GM18861 (cell line): ENCODE measurements around the gene TPTE.
"Not testable (repeated sequence)": the region's sequence is repeated elsewhere in the genome, so short reads cannot be mapped to it uniquely, and the experiment has no call there.

Experiments used
- ATAC-seq: cut with Tn5 transposase; IDR thresholded peaks from one replicate; pipeline ENCODE4 v1.9.1; 2021; ENCODE audit not compliant: unreplicated experiment

The TPTE gene

GRCh38 chr21:10521091-10521598 lies at the start of gene TPTE:
TPTE (plus strand) TSS chr21:10521583; CDS start chr21:10538724, 17,141 bp downstream.
- ATAC-seq = no peak

GRCh38 chr21:10471999-10472398 lies 49.4 kb upstream of the TPTE start:
- ATAC-seq = not testable (repeated sequence)

DNA sequence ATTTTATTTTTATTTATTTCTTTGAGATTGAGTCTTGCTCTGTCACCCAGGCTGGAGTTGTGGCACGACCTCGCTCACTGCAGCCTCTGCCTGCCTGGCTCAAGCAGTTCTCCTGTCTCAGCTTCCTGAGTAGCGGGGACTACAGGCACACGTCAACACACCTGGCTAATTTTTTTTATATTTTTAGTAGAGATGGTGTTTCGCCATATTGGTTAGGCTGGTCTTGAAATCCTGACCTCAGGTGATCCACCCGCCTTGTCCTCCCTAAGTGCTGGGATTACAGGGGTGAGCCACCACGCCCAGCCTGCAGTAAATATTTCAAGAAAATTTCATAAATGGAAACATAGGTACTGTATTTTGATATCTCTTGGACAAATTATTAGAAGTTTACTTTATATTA lies 43.6 kb upstream of the TPTE start:
- ATAC-seq = not testable (repeated sequence)

GRCh38 chr21:10479875-10480274 lies 41.5 kb upstream of the TPTE start:
- not testable (repeated sequence) for ATAC-seq

GRCh38 chr21:10484864-10485263 lies 36.5 kb upstream of the TPTE start:
- ATAC-seq = not testable (repeated sequence)

- ATAC-seq = not testable (repeated sequence)
These were observed 30.9 kb upstream of the TPTE start for GRCh38 chr21:10490453-10490852.

GRCh38 chr21:10511116-10511515 lies 10.3 kb upstream of the TPTE start:
- no peak for ATAC-seq

- not testable (repeated sequence) for ATAC-seq
These were observed 4.5 kb upstream of the TPTE start for GRCh38 chr21:10516889-10517288.

DNA sequence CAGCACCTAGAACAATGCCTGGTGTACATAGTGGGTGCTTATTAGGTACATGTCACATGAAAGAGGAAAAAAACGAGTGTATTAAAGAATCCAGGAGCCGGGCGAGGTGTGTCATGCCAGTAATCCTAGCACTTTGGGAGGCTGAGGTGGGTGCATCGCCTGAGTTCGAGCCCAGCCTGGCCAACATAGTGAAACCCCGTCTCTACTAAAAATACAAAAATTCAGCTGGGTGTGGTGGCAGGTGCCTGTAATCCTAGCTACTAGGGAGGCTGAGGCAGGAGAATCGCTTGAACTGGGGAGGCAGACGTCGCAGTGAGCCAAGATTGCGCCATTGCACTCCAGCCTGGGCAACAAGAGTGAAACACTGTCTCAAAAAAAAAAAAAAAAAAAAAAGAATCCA lies 3.5 kb upstream of the TPTE start:
- not testable (repeated sequence) for ATAC-seq

DNA sequence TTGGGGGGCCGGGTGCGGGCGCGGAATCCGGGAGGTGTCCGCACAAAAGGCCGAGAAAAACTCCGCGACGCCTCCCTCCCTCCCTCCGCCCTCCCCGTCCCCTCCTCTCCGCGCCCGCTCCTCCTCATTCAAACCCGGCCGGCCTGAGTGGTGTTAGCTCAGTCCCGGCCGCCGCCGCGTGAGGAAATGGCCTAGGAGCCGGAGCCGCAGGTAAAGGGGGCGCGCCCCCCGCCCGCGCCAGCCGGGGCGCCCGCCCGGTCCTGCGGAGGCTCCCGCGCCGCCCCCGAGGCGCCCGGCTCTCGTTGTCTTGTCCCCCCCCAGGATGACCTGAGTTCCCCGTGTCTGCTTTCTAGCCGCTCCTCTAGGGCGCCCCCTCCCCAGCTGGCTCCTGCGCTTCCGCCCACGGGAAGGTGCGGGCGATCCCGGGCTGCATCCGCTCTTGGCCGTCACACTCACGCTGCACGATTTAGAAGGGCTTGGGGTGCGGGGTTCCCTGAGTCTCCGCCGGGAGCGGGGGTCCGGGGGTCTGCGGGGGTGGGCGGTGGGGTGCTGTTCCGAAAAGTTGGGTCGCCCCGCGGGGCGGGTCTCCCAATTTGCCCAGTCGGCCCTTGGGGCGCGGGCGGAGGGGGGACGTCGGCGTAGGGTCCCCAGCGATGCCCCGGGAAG lies 585 bp downstream of the TPTE start:
- not testable (repeated sequence) for ATAC-seq

DNA sequence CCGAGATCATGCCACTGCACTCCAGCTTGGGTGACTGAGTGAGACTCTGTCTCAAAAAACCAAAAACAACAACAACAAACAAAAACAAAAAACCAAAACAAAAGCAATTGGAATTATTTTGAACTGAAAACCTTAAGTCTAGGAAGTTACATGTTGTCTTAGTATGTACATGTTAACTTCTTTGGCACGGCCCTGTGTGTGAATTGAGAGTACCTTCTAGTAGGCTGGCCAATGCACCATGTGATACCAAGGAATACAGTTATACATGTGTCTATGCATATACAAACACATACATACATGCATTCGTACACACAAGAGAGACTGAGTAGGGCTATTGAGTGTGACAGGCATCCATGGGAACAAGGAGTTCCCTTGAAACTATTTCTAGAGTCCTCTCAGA lies 18.6 kb downstream of the TPTE start:
- ATAC-seq = no peak

GRCh38 chr21:10544376-10544775 lies 23.0 kb downstream of the TPTE start:
- not testable (repeated sequence) for ATAC-seq

- ATAC-seq = not testable (repeated sequence)
These were observed 26.5 kb downstream of the TPTE start for GRCh38 chr21:10547868-10548267.

GRCh38 chr21:10548331-10548954 lies 27.1 kb downstream of the TPTE start:
- ATAC-seq = not testable (repeated sequence)

GRCh38 chr21:10570803-10571202 lies 49.4 kb downstream of the TPTE start:
- not testable (repeated sequence) for ATAC-seq

DNA sequence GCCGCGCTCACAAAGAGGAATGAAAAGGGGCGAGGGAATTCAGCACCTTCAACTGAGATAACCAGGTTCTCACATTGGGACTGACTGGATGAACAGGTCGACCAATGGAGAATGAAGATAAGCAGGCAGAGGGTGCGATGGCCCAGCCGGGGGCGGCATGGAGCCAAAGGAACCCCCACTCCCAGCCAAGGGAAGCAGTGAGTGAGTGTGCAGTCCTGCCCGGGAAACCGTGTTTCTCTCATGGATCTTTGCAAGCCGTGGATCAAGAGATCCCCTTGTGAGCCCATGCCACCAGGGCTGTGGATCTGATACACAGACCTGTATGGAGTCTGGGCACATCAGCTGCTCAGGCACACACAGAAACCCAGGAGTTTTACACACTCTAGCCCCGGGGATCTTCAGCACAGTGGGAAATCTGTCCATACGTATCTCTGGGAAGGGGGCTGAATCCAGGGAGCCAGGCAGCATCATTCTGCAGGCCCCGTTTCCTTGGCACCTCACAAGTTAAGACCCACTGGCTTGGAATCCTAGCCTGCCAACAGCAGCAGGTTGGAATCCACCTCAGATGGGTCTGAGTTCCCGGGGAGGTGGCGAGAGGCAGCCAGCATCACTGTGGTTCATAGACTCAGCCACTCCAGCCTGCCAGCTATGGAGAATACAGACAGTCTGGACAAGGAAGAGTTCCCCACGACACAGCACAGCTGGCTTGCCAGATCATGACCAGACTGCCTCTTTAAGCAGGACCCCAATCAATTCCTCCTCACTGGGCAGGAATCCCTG lies 53.3 kb downstream of the TPTE start:
- not testable (repeated sequence) for ATAC-seq

DNA sequence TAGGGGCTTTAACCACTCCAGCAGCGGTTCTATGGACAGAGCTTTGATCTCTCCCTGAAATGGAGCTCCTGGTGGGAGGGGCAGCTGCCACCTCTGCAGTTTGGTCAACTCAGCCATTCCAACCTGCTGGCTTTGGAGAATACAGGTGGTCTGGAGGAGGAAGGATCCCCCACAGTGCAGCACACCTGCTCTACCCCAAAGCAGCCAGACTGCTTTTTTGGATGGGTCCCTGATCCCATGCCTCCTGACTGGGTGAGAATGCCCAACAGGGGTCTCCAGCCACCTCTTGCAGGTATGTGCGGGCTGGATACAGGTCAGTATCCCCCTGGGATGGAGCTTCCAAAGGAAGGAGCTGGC lies 53.9 kb downstream of the TPTE start:
- ATAC-seq = no peak

GRCh38 chr21:10578910-10579309 lies 57.5 kb downstream of the TPTE start:
- ATAC-seq = not testable (repeated sequence)

GRCh38 chr21:10589115-10589514 lies 67.7 kb downstream of the TPTE start:
- not testable (repeated sequence) for ATAC-seq

GRCh38 chr21:10607074-10607473 lies 85.7 kb downstream of the TPTE start:
- ATAC-seq = not testable (repeated sequence)

DNA sequence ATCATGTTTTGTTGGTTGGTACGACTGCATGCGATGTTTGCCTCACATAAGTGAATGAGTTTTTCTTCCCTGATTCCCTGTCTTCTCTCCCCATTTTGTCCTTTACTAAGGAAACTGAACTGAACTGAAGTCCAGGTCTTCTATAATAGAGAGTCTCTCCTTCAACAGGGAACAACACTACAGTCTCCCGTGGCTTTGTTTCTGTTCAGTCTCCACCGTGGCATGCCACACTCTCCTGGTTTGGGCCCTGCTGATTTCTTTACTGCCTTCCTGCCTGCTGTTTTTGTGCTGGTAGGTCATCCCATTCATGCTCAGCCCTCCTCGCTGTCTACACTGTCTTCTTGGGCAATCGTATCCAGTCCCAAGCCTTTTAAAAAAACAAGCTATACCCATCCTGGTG lies 92.9 kb downstream of the TPTE start:
- ATAC-seq = not testable (repeated sequence)

- not testable (repeated sequence) for ATAC-seq
These were observed 94.7 kb downstream of the TPTE start for GRCh38 chr21:10616061-10616460.
